Measurements from ENCODE around the gene FAM221A.
"Not testable (repeated sequence)": the region's sequence is repeated elsewhere in the genome, so short reads cannot be mapped to it uniquely, and the experiment has no call there.

The FAM221A gene

GRCh38 chr7:23672033-23672432 is 8.0 kb upstream of the FAM221A start:
- no peaks in the 10 kb centered on the region for H3K27me3 ChIP-seq (replicated peaks; ENCODE audit: control insufficient read depth, insufficient read depth, low read length)
- DNase-seq (ENCODE audit: extremely low read depth, insufficient read length), result no peak
- no peaks in the 10 kb centered on the region for H3K36me3 ChIP-seq (ENCODE audit: control insufficient read depth, insufficient read depth, low read length)
- no peak for TF ChIP-seq CTCF (IDR thresholded peaks at IDR 0.05; ENCODE audit: insufficient read depth, low read length, poor library complexity, severe bottlenecking)
- H3K4me3 ChIP-seq (replicated peaks; ENCODE audit: low read depth, low read length), result no peak overlapping the region

GRCh38 chr7:23680414-23681405 is 711 bp downstream of the FAM221A start:
- Histone ChIP-seq H3K36me3 (ENCODE audit: control insufficient read depth, insufficient read depth, low read length) (no peaks in the 10 kb centered on the region), H3K4me3 (replicated peaks; ENCODE audit: low read depth, low read length) (peak overlapping the region; percentile 84), H3K27me3 (replicated peaks; ENCODE audit: control insufficient read depth, insufficient read depth, low read length) (no peaks in the 10 kb centered on the region)
- TF ChIP-seq CTCF (IDR thresholded peaks at IDR 0.05; ENCODE audit: insufficient read depth, low read length, poor library complexity, severe bottlenecking), result no peak
- DNase-seq (ENCODE audit: extremely low read depth, insufficient read length), result peak; percentile 65

GRCh38 chr7:23684041-23684440 is 4.0 kb downstream of the FAM221A start:
- not testable (repeated sequence) for H3K4me3 ChIP-seq (replicated peaks; ENCODE audit: low read depth, low read length); H3K36me3 ChIP-seq (ENCODE audit: control insufficient read depth, insufficient read depth, low read length); H3K27me3 ChIP-seq (replicated peaks; ENCODE audit: control insufficient read depth, insufficient read depth, low read length); DNase-seq (ENCODE audit: extremely low read depth, insufficient read length)

- no peak for DNase-seq (ENCODE audit: extremely low read depth, insufficient read length)
- H3K36me3 ChIP-seq (ENCODE audit: control insufficient read depth, insufficient read depth, low read length), result no peaks in the 10 kb centered on the region
- no peaks in the 10 kb centered on the region for H3K27me3 ChIP-seq (replicated peaks; ENCODE audit: control insufficient read depth, insufficient read depth, low read length)
- no peak overlapping the region for H3K4me3 ChIP-seq (replicated peaks; ENCODE audit: low read depth, low read length)
- TF ChIP-seq CTCF (IDR thresholded peaks at IDR 0.05; ENCODE audit: insufficient read depth, low read length, poor library complexity, severe bottlenecking), result no peak
Measured at GRCh38 chr7:23685731-23686130, 5.7 kb downstream of the FAM221A start.

- Histone ChIP-seq H3K4me3 (replicated peaks; ENCODE audit: low read depth, low read length) (no peak overlapping the region), H3K36me3 (ENCODE audit: control insufficient read depth, insufficient read depth, low read length) (no peaks in the 10 kb centered on the region; the same call in 1 of the 2 replicates), H3K27me3 (replicated peaks; ENCODE audit: control insufficient read depth, insufficient read depth, low read length) (no peaks in the 10 kb centered on the region)
- no peak for TF ChIP-seq CTCF (IDR thresholded peaks at IDR 0.05; ENCODE audit: insufficient read depth, low read length, poor library complexity, severe bottlenecking)
- DNase-seq (ENCODE audit: extremely low read depth, insufficient read length), result no peak
Measured at GRCh38 chr7:23687011-23687410, 7.0 kb downstream of the FAM221A start.

- peaks cover 2% of the 10 kb centered on the region for H3K36me3 ChIP-seq (ENCODE audit: control insufficient read depth, insufficient read depth, low read length)
- no peak for TF ChIP-seq CTCF (IDR thresholded peaks at IDR 0.05; ENCODE audit: insufficient read depth, low read length, poor library complexity, severe bottlenecking)
- H3K27me3 ChIP-seq (replicated peaks; ENCODE audit: control insufficient read depth, insufficient read depth, low read length), result no peaks in the 10 kb centered on the region
Measured at GRCh38 chr7:23689165-23689564, 9.2 kb downstream of the FAM221A start.

More at GRCh38 chr7:23689165-23689564, 9.2 kb downstream of the FAM221A start:
- no peak overlapping the region for H3K4me3 ChIP-seq (replicated peaks; ENCODE audit: low read depth, low read length)
- no peak for DNase-seq (ENCODE audit: extremely low read depth, insufficient read length)
